GM19324 (cell line): ENCODE results near the gene NOTUM.

Source experiments
- ATAC-seq: cut with Tn5 transposase; IDR thresholded peaks from one replicate; pipeline ENCODE4 v1.9.1; 2021; ENCODE audit warnings: mild to moderate bottlenecking, moderate library complexity; ENCODE audit not compliant: unreplicated experiment, low FRiP score

NOTUM gene

DNA sequence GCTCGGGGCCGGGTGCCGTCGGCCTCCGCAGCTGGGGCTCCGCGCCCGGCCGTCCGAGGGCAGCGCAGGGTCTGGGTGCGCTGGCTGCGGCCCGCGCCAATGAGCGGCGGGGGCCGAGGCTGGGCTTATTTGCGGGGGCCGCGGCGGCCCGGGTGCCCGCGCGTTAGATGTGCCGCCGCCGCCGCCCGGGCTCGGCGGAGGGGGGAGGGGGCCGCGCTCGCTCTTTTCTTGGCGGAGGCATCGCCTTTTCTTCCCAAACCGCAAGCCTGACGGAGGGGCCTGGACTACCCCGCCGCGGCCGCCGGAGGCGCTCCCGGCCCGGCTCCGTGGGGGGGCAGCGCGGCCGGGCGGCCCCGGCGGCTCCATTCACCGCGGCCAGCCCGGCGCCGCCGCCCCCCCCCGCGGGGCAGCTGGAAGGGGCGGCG lies at the start of gene NOTUM:
NOTUM (minus strand) TSS at position 101 of the 425 bp plus-strand sequence. CDS start 278 bp downstream, outside the sequence.
- ATAC-seq = no peak

DNA sequence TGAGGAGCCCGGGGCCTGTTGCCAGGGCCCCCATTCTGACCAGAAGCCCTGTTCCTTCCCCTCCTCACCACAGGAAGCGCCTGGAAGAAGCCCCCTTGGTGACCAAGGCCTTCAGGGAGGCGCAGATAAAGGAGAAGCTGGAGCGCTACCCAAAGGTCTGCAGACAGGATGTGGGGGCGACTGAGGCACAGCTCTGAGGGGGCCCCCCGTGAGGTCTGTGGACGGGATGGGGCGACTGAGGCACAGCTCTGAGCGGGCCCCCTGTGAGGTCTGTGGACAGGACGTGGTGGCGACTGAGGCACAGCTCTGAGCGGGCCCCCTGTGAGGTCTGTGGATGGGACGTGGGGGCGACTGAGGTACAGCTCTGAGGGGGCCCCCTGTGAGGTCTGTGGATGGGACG lies 48.4 kb upstream of the NOTUM start:
- ATAC-seq = no peak

DNA sequence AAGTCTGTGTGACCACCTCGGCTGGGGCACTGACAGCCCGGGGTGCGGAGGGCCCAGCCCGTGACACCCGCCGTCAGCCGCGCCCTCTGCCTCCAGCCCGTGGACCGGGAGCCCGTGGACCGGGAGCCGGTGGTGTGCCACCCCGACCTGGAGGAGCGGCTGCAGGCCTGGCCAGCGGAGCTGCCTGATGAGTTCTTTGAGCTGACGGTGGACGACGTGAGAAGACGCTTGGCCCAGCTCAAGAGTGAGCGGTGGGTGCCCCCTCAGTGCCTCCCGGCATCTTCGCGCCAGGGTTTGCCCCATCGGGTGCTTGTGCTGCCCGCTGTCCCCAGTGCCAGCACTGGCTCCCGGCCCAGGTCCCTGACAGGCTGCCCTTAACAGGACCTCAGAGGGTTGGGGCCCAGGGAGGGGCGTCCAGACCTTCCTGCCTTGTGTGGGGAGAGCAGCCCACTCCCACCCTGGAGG lies 48.0 kb upstream of the NOTUM start:
- ATAC-seq = no peak

DNA sequence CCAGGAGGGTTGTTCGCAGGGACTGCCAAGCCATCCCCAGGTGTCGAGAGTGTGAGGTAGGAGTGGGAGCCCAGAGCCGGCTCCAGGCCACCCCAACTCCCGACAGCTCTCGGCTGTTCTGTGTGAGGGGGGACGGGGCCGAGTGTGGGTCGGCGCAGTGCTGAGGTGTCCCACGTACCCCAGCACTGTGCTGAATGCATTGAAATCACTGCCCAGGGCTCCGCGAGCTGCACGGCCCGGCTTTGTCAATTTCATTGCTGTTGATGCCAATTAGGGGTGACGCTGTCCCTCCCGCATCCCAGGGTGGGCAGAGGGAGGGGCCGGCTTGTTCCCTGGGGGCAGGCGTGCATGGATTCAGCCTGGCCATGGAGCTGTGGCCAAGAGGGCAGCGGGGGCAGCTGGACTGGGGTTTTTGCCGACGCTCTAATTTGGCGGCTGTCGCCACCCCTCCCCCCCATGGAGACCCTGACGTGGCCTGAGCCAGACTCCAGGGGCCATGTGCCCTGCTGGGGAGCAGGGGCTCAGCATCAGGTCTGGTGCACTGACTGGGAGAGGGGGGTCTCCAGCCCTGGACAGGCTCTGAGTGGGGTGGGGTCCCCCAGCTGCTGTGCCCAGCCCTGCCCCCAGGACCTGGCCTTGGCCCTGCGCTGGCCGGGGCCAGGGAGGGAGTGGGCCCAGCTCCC lies 47.4 kb upstream of the NOTUM start:
- ATAC-seq = no peak

DNA sequence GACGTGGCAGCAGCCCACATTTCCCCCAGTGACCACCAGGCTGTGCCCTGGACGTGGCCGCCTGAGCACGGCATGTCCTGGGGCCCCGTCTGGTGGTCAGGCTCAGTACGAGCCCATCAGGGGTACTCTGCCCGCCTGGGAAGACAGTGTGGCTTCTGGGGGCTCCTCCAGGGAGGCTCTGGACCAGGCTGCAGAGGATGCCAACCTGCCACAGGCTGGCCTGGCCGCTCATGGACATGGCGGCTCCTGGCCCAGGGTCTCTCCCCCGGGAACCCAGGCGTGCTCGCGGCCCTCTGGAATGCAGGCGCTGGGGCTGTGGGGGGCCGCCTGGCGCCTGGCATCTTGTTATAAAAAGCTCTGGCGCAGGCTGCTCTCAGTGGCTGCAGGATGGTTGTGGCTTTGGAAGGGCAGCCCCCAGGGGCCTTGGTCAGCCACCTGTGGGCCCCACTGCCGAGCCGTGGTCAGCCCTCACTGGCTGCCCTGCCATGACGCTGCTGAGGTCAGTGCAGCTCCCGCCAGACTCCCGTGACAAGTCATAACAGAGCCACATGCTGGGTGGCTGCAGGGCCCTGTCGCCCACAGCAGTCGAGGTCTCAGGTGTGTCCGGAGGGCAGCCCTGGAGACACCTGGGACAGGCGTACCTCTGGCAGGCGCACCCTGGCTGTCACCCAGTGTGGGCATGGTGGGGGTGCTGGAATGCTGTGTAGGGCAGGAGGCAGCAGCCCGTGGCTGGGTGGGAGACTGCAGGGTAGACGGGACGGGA lies 46.7 kb upstream of the NOTUM start:
- ATAC-seq = no peak

DNA sequence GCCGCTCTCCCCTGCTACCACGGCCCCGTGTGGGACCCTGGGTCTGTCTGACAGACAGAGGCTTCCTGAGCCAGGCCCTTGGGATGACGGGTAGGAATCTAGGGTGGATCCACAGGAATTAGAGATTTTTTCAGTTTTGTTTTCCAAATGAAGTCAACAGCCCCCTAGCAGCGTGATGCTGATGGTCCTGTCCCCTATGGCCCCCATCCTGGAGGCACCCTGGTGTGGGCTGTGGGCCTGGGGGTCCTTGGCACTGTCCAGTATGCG lies 46.2 kb upstream of the NOTUM start:
- ATAC-seq = no peak

DNA sequence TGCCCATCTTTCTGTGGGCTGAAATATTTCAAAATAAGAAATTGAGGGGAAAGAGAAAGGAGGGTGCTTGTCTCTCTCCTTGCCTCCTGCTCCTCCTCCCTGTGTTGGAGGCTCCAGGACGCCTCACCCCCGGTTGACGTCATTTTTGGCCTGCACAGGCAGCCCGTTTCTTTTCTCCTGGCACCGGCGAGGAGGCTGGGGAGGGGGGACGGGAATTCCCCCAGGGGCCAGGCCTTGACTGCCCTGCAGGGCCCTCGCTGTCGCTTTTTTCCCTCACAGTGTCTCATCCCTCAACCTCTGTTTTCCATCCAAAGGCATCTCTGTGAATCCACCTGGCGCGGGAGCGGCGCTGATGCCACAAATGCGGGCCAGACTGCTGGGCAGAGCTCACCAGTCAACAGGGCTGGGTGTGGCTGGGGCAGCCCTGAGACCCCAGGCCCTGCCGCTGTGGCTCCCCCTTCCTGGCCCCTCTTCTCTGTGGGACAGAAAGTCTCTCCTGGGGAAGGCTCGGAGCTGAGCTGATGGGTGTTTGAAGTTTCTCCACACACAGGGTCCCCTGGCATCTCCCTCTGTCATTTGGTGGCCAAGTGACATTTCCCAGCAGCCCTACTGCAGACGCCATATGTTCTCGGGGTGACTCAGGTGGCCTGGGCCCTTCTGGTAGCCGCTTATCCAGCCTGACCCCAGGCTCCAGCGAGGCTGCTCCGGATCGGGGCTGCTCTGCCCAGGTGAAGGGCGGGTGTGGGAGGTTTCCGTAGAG lies 45.7 kb upstream of the NOTUM start:
- no peak for ATAC-seq

DNA sequence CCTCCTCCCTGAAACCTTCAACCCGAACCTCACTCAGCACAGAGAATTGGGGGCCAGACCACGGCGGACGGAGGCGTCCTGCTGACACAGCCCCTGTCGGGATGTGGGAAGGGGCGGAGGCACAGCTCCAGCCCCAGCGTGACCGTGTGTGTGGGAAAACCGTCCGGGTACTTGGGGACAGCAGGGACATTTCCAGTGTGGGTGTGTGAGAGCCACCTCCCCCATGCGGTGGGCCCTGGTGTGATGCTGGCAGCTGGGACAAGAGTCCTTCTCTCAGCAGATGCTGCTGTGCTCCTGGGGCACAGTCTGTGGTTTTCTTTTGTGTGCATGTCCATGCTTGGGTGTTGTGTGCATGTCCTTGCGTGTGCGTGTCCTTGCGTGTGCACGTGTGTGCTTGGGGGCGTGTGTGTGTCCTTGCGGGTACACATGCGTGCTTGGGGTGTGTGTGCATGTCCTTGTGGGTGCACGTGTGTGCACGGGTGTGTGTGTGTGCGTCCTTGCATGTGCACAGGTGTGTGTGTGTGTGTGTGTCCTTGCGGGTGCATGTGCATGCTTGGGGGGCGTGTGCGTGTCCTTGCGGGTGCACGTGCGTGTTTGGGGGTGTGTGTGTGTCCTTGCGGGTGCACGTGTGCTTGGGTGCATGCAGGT lies 44.8 kb upstream of the NOTUM start:
- no peak for ATAC-seq

DNA sequence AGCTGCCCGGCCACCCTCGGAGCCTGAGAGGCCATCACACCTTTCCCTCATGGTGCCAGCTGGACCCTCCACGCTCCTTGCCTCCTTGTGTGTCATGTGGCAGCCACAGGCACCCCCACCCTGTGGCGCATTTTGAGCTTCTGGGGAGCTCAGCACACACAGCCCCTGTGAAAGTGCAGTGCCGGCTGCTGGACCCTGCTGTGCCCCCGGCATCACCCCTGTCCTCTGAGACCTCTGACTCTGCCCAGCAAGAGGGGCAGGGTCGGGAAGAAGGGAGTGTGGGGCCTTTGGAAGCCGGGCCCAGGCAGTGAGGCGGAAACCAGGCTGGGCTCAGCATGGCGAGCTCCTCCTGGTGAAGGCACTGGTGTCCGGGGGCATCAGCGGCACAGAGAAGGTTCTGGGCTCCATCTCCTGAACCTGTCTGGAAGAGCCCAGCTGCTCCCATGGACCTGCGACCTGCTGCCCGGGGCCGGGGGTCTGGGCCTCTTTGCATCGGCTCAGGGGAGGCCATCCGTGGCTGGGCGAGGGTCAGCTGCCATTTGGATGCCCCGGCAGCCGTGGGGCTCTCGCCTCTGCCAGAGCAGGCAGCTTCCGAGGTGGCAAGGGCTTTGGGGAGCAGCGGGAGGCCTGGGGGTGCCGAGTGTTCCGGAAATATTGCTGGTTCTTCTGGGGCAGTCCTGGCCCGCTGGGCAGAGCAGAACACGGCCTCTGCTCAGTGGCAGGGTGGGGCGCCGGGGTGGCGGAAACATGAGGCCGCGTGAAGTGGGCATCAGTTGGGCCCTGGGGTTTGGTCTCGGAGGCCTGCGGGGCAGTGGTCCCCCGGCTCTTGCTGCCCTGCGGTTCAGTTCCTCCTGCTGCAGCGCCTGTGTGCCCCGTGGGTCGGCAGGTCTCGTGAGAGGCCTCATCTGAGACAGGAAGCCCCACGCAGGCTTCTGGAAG lies 43.8 kb upstream of the NOTUM start:
- ATAC-seq = no peak

DNA sequence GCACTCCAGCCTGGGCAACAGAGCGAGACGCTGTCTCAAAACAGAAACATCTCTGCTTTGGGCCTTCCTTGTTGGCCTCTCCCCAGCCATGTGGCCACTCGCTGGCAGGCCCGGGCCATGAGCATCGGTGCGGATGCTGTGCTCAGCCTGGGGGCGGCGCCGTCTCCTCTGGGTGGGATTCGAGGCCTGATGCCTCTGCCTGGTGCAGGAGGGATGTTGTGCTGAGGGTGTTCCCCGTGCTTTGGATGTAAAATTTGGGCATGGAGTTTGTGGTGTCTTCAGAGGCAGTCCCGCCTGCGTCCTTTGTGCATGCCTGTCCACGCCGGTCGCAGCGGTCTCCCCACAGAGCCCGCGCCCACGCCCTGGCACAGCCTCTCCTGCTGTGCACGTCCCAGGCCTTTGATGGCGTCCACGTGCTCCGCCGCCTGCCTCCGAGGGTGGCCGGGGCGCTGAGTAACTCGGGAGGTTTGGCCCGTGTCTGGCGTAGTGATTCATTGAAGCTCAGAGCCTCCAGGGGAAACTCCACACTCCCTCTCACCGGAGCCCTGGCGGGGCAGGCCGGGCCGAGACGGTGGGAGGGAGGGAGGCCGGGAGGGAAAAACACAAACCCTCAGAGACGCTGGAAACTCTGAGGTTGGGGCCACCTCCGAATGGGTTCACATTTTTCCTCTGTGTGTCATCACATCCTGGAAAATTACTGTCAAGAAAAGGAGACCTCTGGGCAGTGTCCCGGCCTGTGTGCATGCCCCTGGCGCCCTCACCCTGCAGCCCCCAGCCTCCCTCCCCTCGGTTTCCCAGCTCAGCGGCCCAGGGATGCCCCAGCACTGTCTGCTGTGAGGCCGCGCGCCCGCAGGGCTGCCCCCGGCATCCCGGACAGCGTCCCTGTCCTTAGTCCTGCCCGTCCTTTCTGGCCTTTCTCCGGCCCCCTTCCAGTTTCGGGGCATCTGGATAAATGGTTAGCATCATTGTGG lies 42.7 kb upstream of the NOTUM start:
- ATAC-seq = no peak

DNA sequence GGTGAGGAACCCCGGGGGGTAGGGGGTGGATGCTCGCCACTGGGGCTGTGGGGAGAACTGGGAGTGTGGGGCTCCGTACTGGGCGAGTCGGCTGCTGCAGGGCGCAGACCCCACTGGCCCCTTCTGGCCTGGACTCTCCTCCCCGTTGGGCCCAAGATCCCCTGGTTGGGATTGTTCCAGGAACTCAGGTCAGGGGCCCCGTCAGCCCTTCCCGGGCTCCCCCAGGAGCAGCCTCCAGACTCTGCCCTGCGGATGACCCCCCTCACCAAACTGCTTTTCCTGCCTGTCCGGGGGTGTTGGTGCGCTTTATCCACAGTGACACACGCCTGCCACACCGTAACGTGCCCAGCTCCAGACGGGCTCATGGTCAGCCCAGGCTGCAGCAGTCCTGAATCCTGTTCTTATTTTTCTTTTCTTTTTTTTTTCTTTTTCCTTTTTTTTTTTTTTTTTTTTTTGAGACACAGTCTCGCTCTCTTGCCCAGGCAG lies 40.6 kb upstream of the NOTUM start:
- ATAC-seq = no peak

DNA sequence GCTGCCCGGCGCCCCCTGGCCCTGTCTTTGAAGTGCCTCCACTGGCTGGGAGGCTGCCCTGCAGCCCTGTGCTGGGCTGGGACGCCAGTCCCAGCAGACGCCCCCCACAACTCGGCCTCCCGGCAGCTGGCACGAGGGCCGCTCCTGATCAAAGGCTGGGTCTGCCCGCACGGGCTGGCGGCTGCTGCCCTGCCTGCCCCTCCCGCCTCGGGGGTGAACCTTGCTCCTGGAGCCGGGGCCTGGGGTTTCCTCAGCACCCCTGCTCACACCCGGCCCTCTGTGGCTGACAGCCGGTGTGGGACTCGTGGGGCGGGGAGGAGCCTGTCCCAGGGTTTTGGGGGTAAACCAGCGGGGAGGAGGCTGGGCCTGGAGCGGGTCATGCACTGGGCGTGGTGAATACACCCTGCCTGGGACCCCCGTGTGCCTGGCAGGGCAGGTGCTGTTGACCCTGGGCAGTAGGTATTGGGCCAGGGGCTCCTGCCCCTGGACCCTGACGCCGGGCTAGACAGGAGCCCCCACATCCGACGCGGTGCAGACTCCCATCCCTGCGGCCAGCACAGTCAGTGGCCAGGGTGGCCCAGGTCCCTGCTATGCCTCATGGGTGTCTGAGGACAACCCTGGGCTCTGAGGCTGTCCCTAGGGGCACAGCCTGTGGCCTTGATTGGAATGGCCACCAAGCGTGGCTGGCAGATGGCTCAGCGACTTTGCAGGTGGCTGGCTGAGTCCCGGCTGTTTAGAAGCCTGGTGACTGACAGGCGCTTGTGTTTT lies 40.0 kb upstream of the NOTUM start:
- ATAC-seq = no peak

DNA sequence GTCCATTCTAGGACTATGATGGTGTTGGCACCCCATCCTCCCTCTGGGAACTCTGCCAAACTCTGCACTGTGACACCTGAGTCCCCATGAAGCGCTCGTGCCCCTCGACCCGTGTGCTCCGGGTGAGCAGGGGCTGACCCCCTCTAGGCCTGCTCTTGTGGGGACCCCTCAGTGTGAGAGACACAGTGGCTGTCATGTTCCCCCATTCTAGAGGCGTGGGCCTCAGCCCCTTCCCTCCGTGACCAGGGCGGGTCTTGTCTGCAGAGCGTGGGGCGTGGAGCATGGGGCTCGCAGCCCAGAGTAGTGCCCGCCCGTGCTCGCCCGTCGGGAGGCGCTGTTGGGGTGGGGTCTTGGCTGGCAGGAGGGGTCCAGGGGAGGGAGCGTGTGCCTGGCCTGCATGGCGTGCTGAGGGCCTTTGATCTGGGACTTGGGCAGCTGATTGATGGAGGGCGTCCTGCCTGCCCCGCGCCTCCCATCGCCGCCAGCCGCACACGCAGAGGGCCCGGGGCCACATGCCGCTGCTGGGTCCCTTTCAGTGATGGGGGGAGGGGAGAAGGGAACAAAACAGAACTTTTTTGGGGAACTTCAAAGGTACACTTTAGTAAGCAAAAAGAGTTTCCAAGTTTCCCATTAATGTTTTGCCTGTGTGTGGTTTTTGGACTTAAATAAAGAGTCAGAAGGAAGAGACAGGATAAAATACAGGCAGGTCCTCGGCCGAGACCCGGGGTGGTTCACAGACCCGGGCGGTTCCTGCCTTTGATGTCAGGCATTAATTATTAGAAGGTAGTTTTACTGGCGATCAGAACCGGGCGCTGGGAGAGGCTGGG lies 39.2 kb upstream of the NOTUM start:
- no peak for ATAC-seq

DNA sequence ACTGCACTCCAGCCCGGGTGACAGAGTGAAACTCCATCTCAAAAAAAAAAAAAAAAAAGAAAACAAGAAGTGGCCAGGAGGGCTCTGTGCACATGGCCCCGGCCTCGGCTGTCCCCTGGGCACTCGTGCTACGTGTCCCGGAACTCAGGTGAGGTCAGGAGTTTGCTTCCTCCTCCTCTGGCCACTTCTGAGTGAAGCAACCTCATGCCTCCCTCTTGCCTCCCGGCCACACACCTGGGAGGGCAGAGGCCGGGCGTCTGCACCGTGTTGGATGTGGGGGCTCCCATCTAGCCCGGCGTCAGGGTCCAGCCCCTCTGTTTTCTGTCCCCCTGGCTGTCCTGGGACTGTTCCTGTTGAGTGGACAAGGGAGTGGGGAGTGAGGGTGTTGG lies 38.6 kb upstream of the NOTUM start:
- no peak for ATAC-seq

DNA sequence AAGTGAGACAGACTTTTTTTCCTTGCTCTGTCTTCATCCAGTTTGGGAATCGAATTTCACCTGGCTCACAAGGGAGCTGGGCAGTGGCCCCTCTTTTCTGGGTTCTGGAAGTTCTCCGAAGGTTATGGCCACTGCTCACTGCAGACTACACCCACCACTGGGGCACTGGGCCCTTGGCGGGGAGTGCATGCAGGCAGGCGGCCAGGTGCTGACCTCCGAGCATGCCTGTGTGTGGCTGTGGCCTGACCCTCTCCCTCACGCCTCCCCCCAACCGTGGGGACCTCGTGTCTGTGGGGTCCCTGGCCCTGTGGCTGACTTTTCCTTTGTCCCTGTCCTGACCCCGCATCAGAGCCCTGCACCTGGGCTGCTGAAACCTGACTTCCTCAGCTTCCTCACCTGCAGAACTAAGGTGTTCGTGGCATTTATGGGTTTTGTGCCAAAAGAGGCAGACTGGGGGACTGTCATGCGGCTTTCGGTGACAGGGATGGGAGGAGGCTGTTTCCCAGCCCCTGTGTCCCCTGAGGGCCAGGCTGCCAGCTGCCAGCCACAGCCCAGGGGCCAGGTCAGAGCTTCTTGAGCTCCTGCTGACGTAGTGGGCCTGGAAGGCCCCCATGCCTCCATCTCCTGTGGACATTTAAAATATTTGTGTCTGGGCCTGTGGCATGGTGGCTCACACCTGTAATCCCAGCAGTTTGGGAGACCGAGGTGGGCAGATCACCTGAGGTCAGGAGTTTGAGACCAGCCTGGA lies 37.9 kb upstream of the NOTUM start:
- no peak for ATAC-seq

DNA sequence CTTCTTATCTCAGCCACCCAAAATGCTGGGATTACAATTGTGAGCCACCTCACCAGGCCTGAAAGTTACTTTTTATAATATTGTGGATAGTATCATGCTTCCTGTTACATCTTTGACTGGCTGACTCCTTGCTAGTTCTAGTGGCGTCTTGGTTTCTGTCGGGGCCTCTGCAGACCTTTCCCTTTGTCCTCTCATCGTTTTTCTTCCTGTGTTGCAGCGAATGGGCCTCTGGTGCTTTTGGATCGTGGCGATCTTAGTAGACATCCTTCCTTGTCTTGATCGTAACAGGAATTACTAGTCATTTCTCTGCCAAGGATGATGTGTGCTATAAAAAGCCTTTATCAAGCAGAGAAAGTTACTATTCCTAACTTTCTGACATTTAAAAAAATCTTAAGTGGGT lies 37.2 kb upstream of the NOTUM start:
- no peak for ATAC-seq
